GM12865 (cell line): Measurements from ENCODE around the gene PLD1.

Experiments
- DNase-seq: peaks from one replicate; pipeline ENCODE4 v3.0.0; 2010; ENCODE audit warnings: low read depth
- H3K4me3 ChIP-seq: 2 replicates; pipeline ENCODE4 v1.5.1; 2011; ENCODE audit warnings: mild to moderate bottlenecking, low read depth, low read length, control low read depth
- CTCF ChIP-seq: IDR thresholded peaks from 2 replicates; pipeline ENCODE4 v1.5.1; 2011; ENCODE audit warnings: low read length, control low read depth, low read depth, inconsistent platforms; ENCODE audit not compliant: insufficient read depth; ENCODE audit errors: missing control alignments

PLD1 gene

GRCh38 chr3:171648069-171648468 lies 162.2 kb downstream of the PLD1 start:
- no peak for DNase-seq
- TF ChIP-seq CTCF, result no peak
- no peak overlapping the region for H3K4me3 ChIP-seq

- peak; percentile 65 for DNase-seq
- TF ChIP-seq CTCF, result peak; percentile 50
- no peak overlapping the region for H3K4me3 ChIP-seq
Observed at GRCh38 chr3:171646357-171647133, 163.7 kb downstream of the PLD1 start.

- DNase-seq, result no peak
- H3K4me3 ChIP-seq, result no peak overlapping the region
- no peak for TF ChIP-seq CTCF
Observed at GRCh38 chr3:171644681-171645080, 165.6 kb downstream of the PLD1 start.

GRCh38 chr3:171643681-171644080 lies 166.6 kb downstream of the PLD1 start:
- no peak overlapping the region for H3K4me3 ChIP-seq
- no peak for DNase-seq
- TF ChIP-seq CTCF, result no peak

GRCh38 chr3:171643033-171643432 lies 167.2 kb downstream of the PLD1 start:
- no peak for TF ChIP-seq CTCF
- H3K4me3 ChIP-seq, result no peak overlapping the region
- DNase-seq, result no peak

- H3K4me3 ChIP-seq, result no peak overlapping the region
- TF ChIP-seq CTCF, result no peak
- DNase-seq, result no peak
Observed at GRCh38 chr3:171640520-171641412, 169.5 kb downstream of the PLD1 start.
